Globus pallidus (tissue), 1 donor: Measurements from ENCODE around the gene TBC1D8.

Experiments
- DNase-seq: peaks from one replicate; pipeline ENCODE4 v3.0.0-alpha.2; 2015; ENCODE audit warnings: low spot score

Gene TBC1D8

DNA sequence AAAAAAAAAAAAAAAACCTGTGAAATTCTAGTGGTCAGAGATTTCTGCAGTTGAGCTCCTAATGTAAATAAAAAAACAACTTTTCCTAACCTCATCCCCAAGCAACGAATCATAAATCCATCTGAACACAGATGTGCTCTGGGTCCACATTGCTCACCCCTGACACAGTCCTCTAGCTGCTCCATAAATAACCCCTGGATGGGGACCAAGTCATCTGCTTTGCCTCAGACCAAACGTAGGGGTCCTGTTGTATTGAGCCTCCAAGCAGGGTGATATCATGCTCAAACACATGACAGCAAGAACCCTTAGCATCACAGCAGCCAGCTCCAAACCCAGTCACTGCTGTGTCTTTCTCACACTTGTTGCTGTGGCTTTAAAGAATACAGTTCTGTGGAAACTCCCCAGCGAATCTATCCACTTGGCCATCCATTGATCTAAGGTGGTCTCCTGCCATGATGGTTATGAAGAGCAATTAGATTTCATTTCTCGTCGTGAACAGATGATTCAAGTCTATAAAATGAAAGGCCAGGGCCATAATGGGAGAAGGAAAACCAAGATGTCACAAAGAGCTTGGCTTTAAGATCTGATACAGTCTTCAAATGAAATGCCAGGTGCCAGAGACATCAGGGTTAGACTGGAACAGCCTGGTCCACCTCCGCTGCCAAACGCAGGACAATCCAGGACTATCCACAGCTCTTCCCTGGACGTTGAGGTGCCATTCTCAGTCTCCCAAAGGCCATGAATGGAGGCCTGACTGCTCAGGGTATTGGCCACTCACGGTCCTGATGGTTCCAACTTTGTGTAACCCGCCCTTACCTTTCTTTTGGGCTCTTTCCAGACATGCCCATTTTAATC is 39.0 kb downstream of the TBC1D8 start:
- DNase-seq = no peak

DNA sequence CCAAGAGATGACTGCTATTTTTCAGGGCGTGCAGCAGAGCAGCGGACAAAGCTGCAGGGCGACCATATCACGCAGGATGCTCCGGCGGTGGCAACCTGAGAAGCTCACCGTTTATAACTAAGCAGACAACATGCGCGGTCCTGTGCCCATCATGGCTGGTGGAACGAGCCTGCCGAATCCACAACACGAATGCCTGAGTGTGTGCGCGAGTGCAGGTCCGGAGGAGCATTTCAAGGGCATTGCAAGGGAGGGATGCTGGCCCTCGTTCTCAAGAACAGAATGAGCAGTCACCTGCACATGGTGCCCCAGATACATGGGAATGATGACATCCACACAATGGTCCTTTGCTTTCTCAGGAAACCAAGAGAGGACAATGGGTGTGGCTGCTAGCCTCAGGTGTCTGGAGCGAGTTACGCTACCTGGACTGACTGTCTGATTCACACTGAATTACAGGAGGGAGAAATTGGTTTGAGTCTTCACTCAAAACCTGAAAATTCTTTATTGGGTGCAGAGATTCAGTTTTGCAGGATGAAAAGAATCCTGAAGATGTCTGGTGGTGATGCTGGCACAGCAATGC is 39.8 kb downstream of the TBC1D8 start:
- DNase-seq = no peak

- no peak for DNase-seq
Observed at GRCh38 chr2:101109451-101110118, 41.6 kb downstream of the TBC1D8 start.

DNA sequence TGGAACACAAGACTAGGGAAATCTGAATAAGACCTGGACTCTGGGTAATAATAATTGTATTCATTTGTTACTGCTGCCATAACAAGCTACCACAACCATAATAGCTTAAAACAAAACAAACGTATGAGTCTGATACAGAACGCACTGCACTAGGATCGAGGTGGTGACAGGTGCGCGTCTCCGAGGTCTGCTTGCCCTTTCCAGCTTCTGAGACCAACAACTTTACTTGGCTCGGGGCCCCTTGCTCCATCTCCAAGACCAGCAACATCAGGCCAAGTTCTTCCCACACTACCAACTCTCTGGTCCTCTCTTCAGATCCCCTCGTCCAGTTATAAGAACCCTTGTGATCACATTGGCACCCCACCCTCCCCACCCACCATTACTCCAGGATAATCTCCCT is 42.8 kb downstream of the TBC1D8 start:
- DNase-seq = no peak

DNA sequence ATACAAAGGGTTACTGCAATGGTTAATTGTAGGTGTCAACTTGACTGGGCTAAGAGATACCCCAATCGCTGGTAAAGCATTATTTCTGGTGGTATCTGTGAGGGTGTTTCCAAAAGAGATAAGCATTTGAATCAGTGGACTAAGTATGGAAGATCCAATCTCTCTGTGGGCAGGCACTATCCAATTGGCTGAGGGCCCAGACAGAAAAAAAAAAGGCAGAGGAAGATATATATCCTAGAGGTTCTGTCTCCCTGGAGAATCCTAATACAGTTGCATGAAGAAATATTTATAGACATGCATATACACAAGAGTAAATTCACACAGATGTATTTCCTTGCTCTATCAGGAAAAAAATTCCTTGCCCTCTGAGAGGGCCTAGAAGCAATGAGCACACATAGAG is 43.9 kb downstream of the TBC1D8 start:
- DNase-seq = no peak

DNA sequence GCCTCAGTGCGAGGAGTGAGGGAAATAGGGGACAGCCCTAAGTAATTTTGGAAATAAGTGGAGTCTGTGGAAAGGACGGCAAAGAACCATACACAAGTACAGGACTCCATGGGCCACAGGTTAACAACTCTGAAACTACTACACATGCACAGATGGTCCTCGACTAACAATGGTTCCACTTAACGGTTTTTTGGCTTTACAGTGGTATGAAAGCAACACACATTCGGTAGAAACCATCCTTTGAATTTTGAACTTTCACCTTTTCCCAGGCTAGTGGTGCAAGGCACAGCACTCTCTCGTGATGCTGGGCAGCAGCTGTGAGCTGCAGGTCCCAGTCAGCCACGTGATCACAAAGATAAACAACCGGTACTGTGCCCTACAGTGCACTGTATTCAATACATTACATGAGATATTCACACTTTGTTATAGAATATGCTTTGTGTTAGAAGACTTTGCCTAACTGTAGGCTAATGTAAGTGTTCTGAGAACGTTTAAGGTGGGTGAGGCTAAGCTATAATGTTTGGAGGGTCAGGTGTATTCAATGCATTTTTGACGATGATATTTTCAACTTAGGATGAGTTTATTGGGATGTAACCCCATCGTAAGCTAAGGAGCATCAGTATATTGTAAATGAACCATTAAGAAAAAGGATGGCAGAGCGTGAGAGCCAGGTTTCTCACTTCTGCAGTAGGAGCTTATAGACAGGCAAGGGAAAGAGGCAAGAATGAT is 44.6 kb downstream of the TBC1D8 start:
- DNase-seq = no peak

GRCh38 chr2:101105654-101106053 is 45.5 kb downstream of the TBC1D8 start:
- no peak for DNase-seq

- no peak for DNase-seq
Observed at GRCh38 chr2:101097638-101098037, 53.5 kb downstream of the TBC1D8 start.

DNA sequence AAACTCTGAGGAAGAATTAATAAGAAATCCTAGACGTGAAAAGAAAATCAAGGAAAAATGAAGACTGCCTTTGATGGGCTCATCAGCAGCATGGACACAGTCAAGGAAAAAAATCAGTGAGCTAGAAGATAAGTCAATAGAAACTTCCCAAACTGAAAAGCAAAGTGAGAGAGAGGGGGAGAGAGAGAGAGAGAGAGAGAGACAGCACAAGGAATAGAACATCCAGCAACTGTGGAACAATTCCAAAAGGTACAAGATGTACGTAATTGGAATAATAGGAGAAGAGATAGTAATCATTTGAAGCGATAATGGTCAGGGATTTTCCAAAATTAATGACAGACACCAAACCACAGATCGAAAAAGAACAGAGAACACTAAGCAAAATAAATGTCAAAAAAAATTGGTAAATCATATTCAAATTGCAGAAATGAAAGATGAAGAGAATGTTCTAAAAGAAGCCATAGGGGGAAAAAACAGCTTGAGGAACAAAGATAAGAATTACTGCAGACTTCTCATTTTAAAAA is 54.5 kb downstream of the TBC1D8 start:
- DNase-seq = no peak

DNA sequence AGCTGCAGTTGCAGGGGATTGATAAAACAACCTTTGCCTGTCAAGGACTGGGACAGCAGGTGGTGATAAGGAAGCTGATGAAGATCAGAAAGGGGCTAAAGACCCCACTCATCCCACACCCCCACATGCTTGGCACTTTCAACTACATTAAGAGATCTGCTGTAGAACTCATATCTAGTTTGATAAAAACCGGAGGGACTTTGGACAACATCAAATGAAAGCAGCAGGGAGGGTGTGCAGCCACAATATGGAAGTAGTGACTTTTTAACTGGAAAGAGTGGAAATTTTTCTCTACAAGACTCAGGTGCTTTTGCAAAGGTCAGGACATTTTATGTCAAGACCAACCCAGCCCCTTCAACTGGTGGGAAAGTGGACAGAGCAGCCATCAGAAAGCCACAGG is 56.8 kb downstream of the TBC1D8 start:
- DNase-seq = no peak

GRCh38 chr2:101089942-101090799 is 61.0 kb downstream of the TBC1D8 start:
- DNase-seq = no peak

DNA sequence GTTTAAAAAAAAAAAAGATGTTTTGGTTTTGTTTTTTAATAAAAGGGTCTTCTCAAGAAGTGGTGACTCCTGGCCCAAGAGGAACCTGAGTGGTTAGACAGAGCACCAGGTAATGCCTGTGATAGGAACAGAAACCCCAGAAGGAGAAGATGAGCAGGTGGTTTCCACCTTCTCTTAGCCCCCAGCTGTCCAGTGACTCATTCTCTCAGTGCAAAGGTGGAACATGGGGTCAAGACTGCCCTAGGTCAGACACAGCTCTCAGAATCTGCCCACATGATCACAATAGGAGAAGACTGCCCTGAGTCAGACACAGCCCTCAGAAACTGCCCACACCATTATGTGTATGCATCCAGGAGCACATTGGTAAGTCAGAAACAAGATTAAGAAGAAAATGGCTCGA is 61.8 kb downstream of the TBC1D8 start:
- DNase-seq = no peak

- no peak for DNase-seq
Observed at GRCh38 chr2:101087638-101088037, 63.5 kb downstream of the TBC1D8 start.

- no peak for DNase-seq
Observed at GRCh38 chr2:101083613-101084012, 67.6 kb downstream of the TBC1D8 start.

DNA sequence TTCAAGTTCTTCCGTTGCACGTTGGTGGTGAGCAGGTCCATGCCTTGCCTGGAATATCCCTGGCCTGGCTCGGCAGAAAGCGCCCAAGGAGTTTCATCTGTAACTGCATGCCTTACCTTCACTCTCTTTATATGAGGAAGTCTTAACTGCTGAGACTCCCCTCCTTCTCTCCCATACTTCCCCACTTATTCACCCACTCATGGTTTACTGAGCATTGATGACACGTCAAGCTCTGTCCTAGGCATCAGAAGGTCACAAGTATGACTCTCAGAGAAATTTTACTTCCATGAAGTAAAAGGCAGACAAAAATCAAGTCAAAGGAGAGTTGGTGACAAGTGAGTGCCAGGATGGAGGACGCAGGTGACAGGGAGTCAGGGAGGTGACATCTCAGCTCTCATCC is 68.2 kb downstream of the TBC1D8 start:
- DNase-seq = no peak

- DNase-seq = no peak
Observed at GRCh38 chr2:101081375-101081907, 69.7 kb downstream of the TBC1D8 start.

- DNase-seq = no peak
Observed at GRCh38 chr2:101080211-101081068, 70.7 kb downstream of the TBC1D8 start.

DNA sequence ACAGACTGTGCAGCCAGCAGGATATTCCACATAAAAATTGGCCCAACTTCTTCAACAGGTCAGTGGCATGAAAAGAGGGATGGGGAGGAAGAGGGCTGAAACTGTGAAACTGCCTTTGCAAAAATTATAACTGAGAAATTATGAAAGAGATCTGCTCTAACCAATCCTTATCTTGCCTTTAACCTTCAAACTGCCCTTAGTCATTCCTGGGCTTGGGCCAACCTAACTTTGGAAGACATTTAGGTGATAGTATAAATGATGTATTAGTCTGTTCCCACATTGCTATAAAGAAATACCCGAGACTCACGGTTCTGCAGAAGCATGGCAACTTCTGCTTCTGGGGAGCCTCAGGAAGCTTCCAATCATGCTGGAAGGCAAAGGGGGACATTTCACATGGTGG is 74.6 kb downstream of the TBC1D8 start:
- DNase-seq = no peak

DNA sequence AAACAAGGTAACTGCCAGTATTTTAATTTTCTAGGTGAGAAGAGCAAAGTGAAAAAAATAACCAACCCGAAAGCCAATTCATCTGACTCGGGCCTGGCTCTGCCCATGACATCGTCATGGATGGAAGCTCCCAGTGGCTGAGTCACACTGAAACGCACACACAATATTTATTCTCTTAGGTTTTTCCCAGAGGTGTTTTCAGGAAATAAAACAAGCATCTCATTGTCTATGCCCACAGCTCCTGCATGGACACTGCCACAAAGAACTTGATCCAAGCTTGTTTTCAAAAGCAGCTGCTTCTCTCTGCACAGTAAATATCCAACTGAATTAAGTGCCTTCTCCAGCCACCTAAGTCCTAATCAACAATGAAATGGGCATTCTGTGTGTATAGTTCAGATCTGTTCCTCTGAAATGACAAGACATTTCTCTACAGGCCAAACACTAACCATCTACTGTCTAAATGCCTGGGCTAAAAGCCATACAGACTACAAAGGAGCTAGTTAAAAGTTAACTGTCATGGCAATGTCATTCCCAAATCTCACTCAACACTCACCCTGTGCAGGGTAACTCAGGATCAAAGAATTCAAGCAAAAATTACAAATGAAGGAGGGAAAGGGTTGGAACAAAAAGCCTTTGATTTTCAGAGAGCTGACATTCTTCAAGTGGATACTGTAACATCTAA is 86.2 kb downstream of the TBC1D8 start:
- DNase-seq = peak; percentile 12

GRCh38 chr2:101064505-101064867 is 86.7 kb downstream of the TBC1D8 start:
- no peak for DNase-seq
